ENCODE results near the gene MMD.
"Not testable (repeated sequence)": the region's sequence is repeated elsewhere in the genome, so short reads cannot be mapped to it uniquely, and the experiment has no call there.

Gene MMD

DNA sequence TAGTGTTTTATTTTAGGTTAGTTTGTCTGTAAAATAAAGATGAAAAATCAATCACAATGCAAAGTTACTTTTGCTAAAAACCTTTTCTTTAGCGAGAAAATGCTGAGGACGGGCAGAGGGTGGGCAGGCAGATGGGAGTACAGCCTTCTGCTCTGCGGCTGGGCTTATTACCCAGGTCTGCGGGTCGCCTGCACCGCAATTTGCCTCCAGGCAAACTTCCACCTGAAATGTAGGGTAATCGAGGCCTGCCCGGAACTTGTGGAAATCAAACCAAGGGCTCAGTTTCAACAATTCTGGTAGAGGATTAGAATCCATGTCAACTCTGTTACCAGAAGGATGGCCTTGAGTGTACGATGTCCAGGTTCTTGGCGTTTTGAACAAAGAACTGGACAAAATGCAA, 22.3 kb upstream of the MMD start:
- no peak for ATAC-seq

DNA sequence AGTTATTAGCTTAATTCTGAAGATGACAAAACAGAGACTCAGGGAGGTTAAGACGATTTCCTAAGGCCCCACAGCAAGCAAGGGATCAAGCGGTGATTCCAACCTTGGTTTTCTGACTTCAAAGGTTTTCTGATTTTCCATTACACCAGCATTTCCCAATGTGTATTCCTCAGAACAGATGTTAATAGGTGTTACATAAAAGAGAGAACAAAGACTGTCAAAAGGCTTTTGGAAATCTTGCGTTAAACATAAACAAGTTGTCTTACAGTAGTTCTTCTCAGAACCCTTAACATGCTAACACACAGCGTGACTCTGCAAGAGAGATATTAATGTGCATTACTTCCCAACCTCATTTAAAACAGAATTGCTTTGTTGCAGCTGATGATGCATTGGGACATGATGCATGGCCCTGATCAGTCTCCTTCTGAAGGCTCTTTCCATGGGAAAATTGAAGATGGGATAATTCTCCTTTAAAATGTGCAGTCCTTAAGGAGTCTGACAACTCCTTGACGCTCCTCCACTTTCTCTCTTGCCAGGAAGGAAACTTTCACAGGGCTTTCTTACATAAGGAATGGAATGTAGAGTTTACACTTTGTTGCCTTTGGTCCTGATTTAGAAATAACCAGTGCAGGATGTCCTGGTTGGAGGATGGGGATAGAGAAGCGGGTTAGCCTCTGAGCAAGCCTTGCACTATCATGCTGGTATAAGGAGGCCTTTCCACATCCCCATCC, 21.5 kb upstream of the MMD start:
- ATAC-seq, result no peak

DNA sequence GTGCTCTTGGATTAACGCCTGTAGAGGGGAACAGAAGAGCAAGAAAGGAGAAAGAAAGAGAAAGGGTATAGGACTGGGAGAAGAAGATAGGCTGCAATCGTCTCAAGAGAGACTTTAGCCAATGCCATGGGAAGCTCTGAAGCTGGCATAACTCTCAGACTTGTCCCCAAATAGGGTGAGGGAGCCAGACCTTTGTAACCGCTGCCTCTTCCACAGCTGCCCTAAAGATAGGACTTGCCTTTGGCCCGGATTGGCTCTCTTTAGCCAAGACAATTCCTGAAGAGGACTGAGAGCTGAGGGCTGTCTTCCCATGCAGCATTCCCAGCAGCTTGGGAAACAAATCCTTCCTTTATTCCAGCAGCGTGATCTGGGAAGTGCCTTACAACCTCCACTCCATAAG, 20.8 kb upstream of the MMD start:
- ATAC-seq, result no peak

DNA sequence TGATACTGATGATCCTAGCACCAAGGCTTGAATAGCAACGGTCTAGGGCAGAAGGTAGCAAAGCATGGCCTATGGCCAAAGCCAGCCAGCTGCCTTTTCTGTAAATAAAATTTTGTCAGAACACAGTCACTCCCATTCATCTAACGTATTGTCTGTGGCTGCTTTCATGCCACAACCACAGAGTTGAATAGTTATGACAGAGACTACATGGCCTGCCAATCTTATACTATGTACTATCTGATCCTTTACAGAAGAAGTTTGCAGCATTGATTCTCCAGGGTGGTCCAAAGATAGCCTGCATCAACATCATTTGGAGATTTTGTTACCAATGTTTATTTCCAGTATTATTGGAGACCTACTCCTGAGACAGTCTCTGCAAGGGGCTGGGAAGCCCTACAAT, 19.9 kb upstream of the MMD start:
- peak in 1 of 2 donors; percentile 21 for ATAC-seq

DNA sequence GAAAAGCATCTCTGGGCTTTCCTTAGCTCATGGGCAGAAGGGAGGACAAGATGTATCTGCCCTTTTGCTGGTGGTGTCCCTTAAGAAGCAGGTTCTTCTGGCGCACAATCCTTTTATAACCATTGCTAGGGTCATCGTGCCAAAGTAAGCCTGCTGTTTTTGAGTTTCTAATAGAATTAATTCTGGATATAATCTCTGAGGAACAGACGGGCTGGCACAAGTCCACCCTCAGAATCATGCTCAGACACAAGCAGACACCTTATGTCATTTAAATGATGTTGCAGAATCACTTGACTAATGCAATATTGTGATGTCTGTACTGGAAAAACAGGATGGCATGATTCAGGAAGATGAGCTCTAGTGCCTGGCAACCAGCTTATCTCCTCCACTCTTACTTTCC, 18.8 kb upstream of the MMD start:
- no peak for ATAC-seq

DNA sequence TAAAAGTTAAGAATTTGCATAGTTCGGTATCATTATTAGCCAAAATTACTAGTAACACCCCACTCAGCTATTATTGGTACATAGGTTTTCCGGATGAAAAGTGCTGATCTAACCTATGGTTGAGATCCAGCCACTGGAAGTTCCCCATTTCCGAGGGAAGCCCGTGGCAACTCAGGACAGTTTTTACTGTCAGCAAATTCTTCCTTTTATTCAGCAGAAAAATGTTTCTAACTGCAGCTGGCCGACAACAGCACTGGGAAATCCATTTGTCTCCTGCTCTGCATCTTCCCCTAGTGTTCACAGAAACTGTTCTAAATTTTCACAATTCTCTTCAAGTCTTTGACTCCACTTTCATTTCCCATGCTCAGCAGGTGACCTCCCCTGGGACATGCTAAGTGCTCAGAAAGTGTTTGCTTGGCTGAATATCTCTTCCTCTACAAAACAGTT, 15.5 kb upstream of the MMD start:
- ATAC-seq, result no peak

DNA sequence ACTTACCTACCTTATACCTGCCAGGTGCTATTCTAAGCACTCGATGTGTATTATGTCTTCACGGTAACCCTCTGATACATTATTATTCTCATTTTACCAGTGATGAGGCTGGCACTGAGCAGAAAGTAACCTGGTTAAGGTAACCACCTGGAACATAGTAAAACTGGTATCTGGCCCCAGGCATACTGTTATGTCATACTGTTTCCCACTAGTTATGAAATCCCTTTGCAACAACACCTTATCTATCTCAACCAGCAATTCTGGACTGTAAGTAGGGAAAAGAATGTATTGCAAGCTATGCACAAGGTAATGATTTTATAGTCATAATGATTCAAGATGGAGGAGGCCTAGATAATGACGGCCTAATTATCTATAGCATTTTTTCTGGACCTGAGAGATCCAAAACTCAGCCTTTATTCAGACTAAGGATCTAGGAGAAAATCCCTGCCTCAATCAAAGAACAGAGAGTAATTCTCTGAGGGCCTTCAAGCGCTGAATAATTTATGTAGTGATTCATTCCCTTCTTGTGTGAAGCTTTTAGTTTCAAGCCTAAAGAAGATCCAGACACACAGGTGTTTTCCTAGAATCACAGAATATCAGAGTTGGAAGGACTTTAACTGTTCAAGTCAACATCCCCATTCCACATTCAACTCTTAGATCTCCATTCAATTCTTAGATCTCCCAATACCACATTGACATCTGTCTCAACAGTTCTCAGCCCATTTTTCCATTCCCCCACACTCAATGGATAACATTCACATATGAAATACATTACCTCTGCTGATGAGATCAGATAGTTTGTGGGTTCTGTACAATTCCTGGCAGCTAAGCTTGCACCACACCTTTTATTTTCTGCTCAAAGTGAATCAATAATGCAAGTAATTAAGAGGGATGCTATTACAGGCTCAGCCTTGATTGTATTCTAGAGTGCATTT, 14.9 kb upstream of the MMD start:
- ATAC-seq, result peak in 1 of 2 donors; percentile 18

DNA sequence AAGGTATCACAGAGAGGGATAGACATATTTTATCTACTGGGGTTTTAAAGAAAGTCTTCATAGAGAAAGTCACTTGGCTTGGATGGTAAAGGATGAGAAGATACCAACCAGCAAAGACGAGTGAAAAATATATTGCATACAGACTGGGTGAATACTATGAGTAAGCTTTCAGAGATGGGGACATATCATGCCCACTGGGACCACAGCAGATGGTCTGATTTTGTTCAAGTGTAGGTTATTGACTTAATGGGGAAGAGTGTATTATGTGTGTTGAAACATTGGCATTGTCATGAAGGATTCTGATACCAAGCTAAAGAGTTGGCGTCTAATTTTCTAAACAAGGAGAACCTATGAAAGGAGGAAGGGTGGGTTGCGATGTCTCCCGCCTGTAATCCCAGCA, 13.8 kb upstream of the MMD start:
- no peak for ATAC-seq

DNA sequence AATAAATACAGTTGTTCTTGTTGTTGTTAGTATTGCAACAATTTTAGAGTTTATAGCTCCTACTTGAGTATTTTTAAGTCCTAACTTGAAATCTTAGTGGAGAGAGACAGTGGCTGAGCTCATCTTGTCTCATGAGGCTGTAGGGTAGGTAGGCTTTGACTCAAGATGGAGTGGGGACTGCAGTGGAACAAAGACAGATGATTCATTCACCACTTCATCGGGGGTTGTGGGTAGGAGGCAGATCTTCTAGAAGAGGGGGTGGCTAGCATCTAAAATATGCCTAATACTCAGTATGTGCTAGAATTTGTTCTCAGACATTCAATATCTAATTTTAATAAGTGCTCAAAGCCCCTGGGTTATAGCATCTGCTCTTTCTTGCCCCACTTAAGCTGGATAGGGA, 13.1 kb upstream of the MMD start:
- peak; percentile 90 for ATAC-seq

DNA sequence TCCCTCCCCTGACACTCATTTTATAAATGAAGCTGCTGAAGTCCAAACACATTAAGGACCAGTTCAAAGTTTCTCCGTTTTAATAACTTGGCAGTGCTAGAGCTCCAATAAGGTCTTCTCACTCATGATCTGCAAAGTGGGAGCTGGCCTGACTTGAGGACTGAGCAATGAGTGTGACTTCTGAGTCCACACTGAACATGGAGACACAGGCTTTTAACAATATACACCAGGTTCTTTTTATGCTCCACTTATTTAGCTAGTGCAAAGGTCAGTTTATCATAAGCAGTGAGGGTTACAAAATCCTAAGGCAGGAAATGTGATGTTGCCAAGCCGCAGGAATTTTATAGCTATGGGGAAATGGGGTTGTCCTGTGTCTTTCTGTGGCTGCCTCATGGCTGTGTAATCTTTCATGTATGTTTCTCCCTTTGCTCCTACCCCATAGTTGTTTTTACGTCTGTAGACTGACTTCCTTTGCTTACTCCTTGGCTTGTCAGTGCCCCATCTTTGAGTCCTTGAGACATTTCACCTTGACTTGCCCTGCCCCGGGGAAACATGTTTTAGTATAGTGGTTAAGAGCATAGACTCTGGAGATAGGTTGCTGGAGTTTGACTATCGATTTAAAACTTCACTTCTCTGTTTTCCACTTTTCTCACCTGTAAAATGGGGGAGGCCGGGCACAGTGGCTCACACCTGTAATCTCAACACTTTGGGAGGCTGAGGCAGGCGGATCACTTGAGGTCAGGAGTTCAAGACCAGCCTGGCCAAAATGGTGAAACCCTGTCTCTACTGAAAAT, 12.2 kb upstream of the MMD start:
- ATAC-seq, result no peak

DNA sequence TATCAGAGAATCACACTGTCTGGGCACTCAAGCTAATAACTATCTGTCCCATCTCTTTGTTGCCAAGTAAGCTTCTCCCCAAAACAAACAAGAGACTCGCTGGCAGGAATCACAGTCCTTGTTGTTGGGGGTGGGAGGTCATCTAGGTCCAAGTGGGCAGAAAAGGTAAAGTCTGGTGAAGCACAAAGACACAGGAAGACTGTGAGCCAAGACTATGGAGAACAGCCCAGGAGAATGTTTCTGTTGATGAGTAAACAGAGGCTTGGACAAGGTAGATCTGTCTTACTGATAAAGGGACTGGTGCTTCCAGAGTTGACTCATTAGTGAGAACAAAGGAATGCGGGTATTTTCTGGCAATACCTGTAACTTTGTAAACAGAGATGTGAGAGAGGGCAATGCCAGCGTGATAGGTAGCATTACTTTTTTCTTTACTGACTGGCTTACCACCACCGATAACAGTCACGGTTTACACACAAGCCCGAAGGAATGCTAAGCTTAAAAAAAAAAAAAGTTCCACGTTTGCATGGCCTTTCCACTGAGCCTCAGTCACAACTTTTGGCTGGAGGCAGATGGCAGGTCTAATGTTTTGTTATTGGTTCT, 11.5 kb upstream of the MMD start:
- ATAC-seq, result no peak

DNA sequence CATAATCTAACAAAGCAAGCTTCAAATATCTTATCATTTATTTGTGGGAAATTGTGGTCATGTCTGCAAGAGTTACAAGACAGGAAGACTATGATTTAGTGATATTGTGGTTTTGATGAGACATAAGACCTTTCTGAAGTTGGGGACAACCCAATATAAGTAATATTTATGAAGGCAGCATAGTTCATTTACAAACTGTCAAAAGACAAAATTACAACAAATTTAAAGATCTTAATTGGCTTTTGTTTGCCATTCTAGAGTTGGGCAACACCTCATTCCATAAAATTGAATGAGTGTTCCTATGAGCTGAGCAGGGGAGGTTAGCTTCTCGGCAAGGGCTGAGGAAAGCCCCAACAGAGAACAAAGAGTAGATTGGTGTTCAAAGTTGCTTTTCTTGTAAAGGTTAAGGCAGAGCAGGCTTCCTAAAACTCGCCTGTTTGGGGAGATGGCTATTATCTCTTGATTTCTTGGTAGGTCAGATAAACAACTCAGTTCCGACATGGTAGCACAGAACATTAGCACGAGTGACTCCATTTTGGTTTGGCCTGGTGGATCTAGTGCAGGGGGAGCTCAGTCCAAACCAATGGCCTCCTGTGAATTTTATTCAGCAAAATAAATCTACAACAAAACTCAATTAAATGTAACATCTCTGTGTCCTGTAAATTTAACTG, 10.9 kb upstream of the MMD start:
- ATAC-seq, result peak in 1 of 2 donors; percentile 35

DNA sequence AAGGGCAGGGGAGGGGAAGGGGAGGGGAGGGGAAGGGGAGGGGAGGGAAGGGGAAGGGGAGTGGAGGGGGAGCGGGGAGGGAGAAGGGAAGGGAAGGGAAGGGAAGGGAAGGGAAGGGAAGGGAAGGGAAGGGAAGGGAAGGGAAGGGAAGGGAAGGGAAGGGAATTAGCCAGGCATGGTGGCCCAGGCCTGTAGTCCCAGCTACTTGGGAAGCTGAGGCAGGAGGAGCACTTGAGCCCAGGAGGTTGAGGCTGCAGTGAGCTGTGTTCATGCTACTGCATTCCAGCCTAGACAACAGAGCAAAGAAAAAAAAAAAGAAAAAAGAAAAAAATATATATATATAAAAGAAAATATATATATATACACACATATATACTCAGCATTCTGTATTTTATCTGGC, 10.3 kb upstream of the MMD start:
- not testable (repeated sequence) for ATAC-seq

DNA sequence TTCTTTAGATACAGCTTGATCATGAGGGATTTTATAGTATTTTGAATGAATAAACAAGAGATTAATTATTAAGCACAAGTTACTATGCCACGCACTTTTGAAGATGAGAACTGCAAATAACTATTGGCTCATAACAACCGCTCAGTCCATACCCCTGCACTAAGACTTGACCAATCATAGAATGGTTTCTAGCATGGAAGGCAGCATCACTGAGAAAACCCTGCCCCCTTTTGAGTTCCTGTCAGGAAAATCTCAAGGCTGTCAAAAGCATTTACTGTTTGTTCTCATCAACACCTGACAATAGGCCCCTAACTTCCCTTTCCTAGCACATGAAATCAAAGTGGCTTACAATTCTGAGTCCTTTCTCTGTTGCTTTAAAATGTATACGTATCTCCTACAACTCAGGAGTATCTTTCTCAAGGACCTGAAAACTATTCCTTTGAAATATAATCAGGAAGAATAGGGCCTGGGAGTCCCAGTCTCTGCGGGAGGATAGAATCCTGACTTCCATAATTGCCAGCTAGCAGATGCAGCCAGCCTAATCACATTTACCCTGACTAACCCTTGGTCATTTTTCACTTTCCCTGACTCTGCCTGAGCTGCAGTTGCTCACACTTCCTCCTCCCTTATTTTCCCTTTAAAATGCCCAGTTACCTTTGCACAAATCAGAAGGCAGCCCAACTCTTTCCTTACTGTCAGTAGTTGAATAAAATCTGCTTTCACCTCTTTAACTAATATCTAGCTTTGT, 9.1 kb upstream of the MMD start:
- ATAC-seq, result no peak

DNA sequence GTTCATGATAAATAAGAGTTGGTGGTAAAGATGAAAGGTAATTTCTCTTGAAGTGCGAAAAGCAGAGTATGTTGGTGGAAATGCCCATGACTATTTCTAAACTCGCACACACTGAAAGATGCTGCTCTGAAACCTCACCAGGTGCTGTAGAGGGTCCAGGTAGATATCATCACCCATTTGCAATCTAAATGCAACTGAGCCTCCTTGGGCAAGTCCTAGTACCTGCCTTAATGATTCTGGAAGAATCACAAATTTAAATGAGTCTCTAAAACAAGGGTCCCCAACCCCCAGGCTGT, 5.9 kb upstream of the MMD start:
- no peak for ATAC-seq

DNA sequence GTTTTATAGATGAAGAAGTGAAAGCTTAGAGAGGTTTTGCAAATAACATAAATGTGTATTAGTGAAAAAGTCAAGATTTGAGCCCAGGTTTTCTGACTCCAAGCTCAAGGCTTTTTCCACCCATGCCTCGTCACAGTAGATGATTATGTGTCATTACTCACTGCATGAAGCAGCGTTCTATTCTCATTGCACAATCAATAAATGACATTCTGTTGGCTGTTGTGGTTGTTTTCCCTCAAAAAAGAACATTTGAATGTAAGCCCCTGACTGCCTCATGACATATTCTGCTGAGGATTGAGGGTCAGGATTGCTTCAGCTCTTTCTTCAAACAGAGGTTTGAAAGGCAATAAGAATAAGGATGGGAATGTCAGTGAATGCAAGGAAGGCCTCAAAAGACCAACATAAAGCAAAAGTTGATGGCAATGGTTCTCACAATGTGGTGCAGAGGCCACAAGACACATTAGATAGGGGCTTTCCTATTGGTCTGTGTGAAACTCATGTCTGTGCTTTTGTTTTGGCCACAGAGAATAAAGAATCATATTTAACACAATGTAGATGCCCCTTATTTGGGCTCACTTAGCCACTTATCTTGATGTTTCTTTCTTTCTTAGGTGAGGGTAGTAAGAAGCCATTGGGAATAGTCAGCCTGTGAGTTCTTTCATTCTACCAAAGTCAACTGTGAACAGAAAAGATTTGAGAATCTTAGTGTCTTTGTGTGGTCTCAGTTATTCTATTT, 5.4 kb upstream of the MMD start:
- no peak for ATAC-seq

DNA sequence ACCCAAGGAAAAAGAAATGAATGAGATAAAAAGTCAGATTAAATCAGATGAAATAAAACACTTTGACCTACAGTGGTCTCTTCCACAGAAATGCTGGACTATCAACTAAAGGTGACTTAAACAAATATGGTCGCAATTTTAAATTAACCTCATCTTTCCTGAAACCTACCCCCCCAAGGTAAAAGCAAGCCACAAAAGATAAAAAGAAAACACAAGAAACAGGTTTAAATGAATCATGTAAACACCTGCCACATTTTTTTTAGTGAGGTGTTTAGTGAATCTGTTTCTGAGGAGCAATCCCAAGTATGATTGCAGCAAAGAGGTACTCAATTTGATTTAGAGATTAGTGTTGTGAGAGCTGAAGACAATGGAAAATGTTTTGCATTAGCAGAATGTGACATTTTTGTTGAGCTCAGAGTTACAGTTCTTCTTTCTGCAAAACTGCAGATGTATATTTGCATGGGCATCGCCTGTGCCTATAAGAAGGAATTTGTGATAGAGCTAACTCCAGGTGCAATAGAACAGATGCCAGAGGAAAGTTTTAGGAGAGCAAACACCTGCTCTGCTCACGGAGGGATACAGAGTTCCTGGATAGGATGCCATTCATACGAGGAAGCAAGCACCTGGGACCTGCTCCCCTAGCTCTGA, 3.4 kb upstream of the MMD start:
- no peak for ATAC-seq

DNA sequence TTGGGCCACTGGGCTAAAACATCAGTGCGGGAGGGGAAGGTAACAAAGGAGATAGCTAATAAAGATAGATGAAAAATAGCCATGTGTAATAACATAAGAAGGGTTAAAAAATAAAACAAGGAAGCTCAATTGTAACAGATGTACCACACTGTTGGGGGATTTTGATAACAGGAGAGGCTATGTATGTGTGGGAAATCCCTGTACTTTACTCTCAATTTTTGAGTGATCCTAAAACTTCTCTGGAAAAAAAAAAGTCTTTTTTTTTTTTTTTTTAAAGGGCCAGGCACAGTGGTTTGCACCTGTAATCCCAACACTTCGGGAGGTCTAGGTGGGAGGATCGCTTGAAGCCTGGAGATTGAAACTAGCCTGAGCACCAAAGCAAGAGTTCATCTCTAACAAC, 1.9 kb upstream of the MMD start:
- no peak for ATAC-seq

DNA sequence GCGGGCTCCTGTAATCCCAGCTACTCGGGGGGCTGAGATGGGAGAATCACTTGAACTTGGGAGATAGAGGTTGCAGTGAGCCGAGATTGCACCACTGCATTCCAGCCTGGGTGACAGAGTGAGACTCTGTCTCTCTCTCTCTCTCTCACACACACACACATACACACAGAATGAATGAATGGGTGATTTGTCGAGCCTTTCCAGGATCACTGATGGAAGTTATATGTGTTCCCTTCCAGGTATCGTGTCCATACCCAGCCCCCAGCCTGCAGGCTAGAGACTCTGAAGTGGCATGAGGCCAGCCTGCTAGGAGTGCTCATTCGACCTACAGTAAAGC, 1.2 kb upstream of the MMD start:
- ATAC-seq, result not testable (repeated sequence)

DNA sequence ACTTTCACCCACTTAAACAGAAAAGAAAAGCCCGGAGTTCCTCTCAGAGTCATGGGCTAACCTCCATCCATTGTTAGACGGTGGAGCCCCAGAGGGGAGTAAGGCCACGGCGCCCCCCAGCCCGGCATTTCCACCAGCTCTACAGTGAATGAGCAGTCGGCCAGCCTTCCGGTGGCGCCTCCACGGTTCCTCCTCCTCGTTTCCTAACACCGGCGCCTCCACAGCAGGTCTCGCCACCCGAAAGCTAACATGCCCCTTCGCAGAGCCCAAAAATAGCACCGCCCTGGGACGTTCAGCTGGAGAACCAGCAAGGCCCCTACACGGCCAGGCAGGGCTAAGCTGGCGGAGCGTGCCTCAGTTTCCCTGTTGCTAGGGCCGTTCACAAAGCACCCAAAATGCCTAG, 858 bp downstream of the MMD start:
- peak in 1 of 2 donors; percentile 4 for ATAC-seq

Measured in activated CD4-positive, CD25-positive, alpha-beta regulatory T cell treated with anti-CD3 and anti-CD28 coated beads, Interleukin-2, amount 50 U/mL, for 24 hours (primary cell).